Stomach (tissue), 9 donors: ENCODE data around the gene SHCBP1L. TPM values are rescaled to one million over a fixed set of nuclear protein-coding genes. Genes with fewer than 3 reads are reported as not detected.

Source experiments
- DNase-seq, 2 donors: peaks; one replicate each; pipeline versions ENCODE4 v3.0.0 to v3.0.0-alpha.2; 2013 to 2019
- H3K27ac ChIP-seq, 5 donors: fragments of 200-600 bp in 4 of 5; sonication (generic) in 4 of 5; one replicate each; pipeline ENCODE4 v1.5.1; 2013 to 2019; ENCODE audit warnings: mild to moderate bottlenecking in 1 of 5, moderate library complexity in 1 of 5
- H3K27me3 ChIP-seq, 3 donors: fragments of 200-600 bp; sonication (generic); one replicate each; pipeline ENCODE4 v1.5.1; 2017 to 2019; ENCODE audit warnings: mixed run types in 1 of 3
- H3K36me3 ChIP-seq, 4 donors: fragments of 200-600 bp; sonication (generic); 1 replicate in 3 of 4; 2 replicates in 1 of 4; pipeline ENCODE4 v1.5.1; 2016 to 2019
- H3K4me1 ChIP-seq, 4 donors: fragments of 200-600 bp; sonication (generic); one replicate each; pipeline ENCODE4 v1.5.1; 2016 to 2019
- H3K4me3 ChIP-seq, 4 donors: fragments of 200-600 bp; sonication (generic) in 3 of 4; one replicate each; pipeline ENCODE4 v1.5.1; 2016 to 2019; ENCODE audit warnings: mild to moderate bottlenecking in 1 of 4
- H3K9me3 ChIP-seq, 4 donors: fragments of 200-600 bp; sonication (generic); one replicate each; pipeline ENCODE4 v1.5.1; 2016 to 2019
- CTCF ChIP-seq, 7 experiments: fragments of 450-650 bp in 4 of 7; fragments of 200-600 bp in 3 of 7; sonication (generic) in 3 of 7; IDR thresholded peaks; one replicate each; pipeline ENCODE4 v1.5.1; 2016 to 2019; ENCODE audit warnings: antibody characterized with exemption in 7 of 7, control low read depth in 2 of 7, mild to moderate bottlenecking in 1 of 7
- EP300 ChIP-seq: sonication (generic); formaldehyde crosslinking; IDR thresholded peaks from one replicate; pipeline ENCODE4 v1.6.1; 2017; ENCODE audit warnings: antibody characterized with exemption
- POLR2A ChIP-seq, 4 donors: fragments of 450-650 bp; IDR thresholded peaks; one replicate each; pipeline ENCODE4 v1.6.1; 2016; ENCODE audit warnings: antibody characterized with exemption in 4 of 4, control low read depth in 2 of 4, mild to moderate bottlenecking in 1 of 4, moderate library complexity in 1 of 4
- POLR2AphosphoS5 ChIP-seq, 3 donors: sonication (generic); formaldehyde crosslinking; IDR thresholded peaks; one replicate each; pipeline ENCODE4 v1.6.1; 2016; ENCODE audit warnings: antibody characterized with exemption in 3 of 3
- WGBS, 5 donors: extraction: QIAGEN DNeasy Blood & Tissue Kit in 3 of 5; methylation state at CpG; one replicate each; pipeline versions ENCODE4 v1.1.5 to v1.1.7; 2013 to 2018; 5-methylcytosine and 5-hydroxymethylcytosine counted together
- intact Hi-C: fragments of 100-400 bp; cut with DNase I; formaldehyde crosslinking; loops from one replicate; pipeline ENCODE4 v1.15.1; 2023; ENCODE audit warnings: low total_unique reads
- polyA plus RNA-seq, 3 donors: library from polyadenylated mRNA; stranded (reverse); fragments of 200-250 nt; gene quantifications; one replicate each; pipeline ENCODE4 v1.2.3, GENCODE V29; 2013
- total RNA-seq, 5 donors: library from RNA; depleted of rRNA; stranded (reverse); fragments of >200 nt; gene quantifications; one replicate each; pipeline versions ENCODE4 v1.1.0 to v1.2.3, GENCODE V29; 2014 to 2016
- donor health status: healthy with polysubstance abuse.
- donor health status: Bipolar disorder and iron deficiency.
- donor health status: healthy.

Gene SHCBP1L
- total and polyA plus RNA-seq, 8 donors, result not detected

GRCh38 chr1:182917378-182917777, 35.6 kb downstream of the SHCBP1L start:
- no peak for DNase-seq
- Histone ChIP-seq H3K4me1 (no peaks in the 10 kb centered on the region), H3K4me3 (no peak overlapping the region), H3K27me3 (no peaks in the 10 kb centered on the region), H3K36me3 (no peaks in the 10 kb centered on the region), H3K9me3 (peaks cover 0 to 14% (median 2%) of the 10 kb centered on the region in 4 donors), H3K27ac (no peak overlapping the region)
- 67 to 87% (median 71%) methylated on average over 3 of the region's 3 CpGs for WGBS, 5 donors
- TF ChIP-seq POLR2A (IDR thresholded peaks at IDR 0.05) (no peak), POLR2AphosphoS5 (IDR thresholded peaks at IDR 0.05) (no peak), CTCF (IDR thresholded peaks at IDR 0.05) (no peak), EP300 (no peak)
- intact Hi-C loops, result no loop called here

GRCh38 chr1:182913401-182913800, 39.6 kb downstream of the SHCBP1L start:
- Histone ChIP-seq H3K36me3 (no peaks in the 10 kb centered on the region), H3K27me3 (no peaks in the 10 kb centered on the region), H3K4me3 (no peak overlapping the region), H3K4me1 (no peaks in the 10 kb centered on the region), H3K9me3 (peaks cover 0 to 14% (median 2%) of the 10 kb centered on the region in 4 donors), H3K27ac (no peak overlapping the region)
- intact Hi-C loops, result no loop called here
- TF ChIP-seq POLR2A (IDR thresholded peaks at IDR 0.05) (no peak), CTCF (IDR thresholded peaks at IDR 0.05) (no peak), EP300 (no peak), POLR2AphosphoS5 (IDR thresholded peaks at IDR 0.05) (no peak)
- 95 to 99% (median 96%) methylated on average over 3 of the region's 3 CpGs for WGBS, 5 donors
- DNase-seq, result no peak

GRCh38 chr1:182910143-182910542, 42.8 kb downstream of the SHCBP1L start:
- no peaks in the 10 kb centered on the region for H3K36me3 ChIP-seq
- no peak overlapping the region for H3K27ac ChIP-seq
- no peak for TF ChIP-seq POLR2AphosphoS5 (IDR thresholded peaks at IDR 0.05)
- TF ChIP-seq CTCF (IDR thresholded peaks at IDR 0.05), result no peak
- TF ChIP-seq EP300, result no peak
- TF ChIP-seq POLR2A (IDR thresholded peaks at IDR 0.05), result no peak
- no peak overlapping the region for H3K4me3 ChIP-seq
- no peaks in the 10 kb centered on the region for H3K27me3 ChIP-seq
- no peaks in the 10 kb centered on the region for H3K4me1 ChIP-seq
- peaks cover 0 to 14% (median 2%) of the 10 kb centered on the region in 4 donors for H3K9me3 ChIP-seq
- intact Hi-C loops, result no loop called here
- DNase-seq, result no peak
- WGBS, 5 donors, result 97 to 100% (median 100%) methylated on average over 1 of the region's 1 CpG

GRCh38 chr1:182909578-182909977, 43.4 kb downstream of the SHCBP1L start:
- Histone ChIP-seq H3K27ac (no peak overlapping the region), H3K36me3 (no peaks in the 10 kb centered on the region), H3K27me3 (no peaks in the 10 kb centered on the region), H3K4me3 (no peak overlapping the region), H3K4me1 (no peaks in the 10 kb centered on the region), H3K9me3 (peaks cover 0 to 14% (median 2%) of the 10 kb centered on the region in 4 donors)
- TF ChIP-seq CTCF (IDR thresholded peaks at IDR 0.05), result no peak
- no peak for TF ChIP-seq EP300
- DNase-seq, result no peak
- 39 to 54% (median 48%) methylated on average over 4 of the region's 4 CpGs for WGBS, 5 donors
- intact Hi-C loops, result no loop called here
